Left lobe of liver (tissue), 2 donors: ENCODE results near the gene PPP1R18. TPM values are rescaled to one million over a fixed set of nuclear protein-coding genes. Genes with fewer than 3 reads are reported as not detected.
A peak's percentile ranks its signal among the peaks of the same experiment; 100 is the strongest.
"Not testable (repeated sequence)": the region's sequence is repeated elsewhere in the genome, so short reads cannot be mapped to it uniquely, and the experiment has no call there.

Source experiments
- ATAC-seq: fragments of 200-7000 bp; cut with Tn5 transposase; one replicate; pipeline ENCODE4 v1.9.1; 2020; ENCODE audit warnings: mild to moderate bottlenecking, moderate library complexity
- DNase-seq: peaks from one replicate; pipeline ENCODE4 v3.0.0-alpha.2; 2020; ENCODE audit warnings: low spot score
- total RNA-seq: library from RNA; stranded (reverse); gene quantifications from one replicate; pipeline ENCODE4 v1.2.1, GENCODE V29; 2021
- donor health status: DM: no; HTN: no; CAD: no; lungs with moderate emphysema.
- donor health status: DM: no; HTN: yes; CAD: no.

The PPP1R18 gene
- total RNA-seq, 1 donor from 2014 or later, result 10.6 TPM

DNA sequence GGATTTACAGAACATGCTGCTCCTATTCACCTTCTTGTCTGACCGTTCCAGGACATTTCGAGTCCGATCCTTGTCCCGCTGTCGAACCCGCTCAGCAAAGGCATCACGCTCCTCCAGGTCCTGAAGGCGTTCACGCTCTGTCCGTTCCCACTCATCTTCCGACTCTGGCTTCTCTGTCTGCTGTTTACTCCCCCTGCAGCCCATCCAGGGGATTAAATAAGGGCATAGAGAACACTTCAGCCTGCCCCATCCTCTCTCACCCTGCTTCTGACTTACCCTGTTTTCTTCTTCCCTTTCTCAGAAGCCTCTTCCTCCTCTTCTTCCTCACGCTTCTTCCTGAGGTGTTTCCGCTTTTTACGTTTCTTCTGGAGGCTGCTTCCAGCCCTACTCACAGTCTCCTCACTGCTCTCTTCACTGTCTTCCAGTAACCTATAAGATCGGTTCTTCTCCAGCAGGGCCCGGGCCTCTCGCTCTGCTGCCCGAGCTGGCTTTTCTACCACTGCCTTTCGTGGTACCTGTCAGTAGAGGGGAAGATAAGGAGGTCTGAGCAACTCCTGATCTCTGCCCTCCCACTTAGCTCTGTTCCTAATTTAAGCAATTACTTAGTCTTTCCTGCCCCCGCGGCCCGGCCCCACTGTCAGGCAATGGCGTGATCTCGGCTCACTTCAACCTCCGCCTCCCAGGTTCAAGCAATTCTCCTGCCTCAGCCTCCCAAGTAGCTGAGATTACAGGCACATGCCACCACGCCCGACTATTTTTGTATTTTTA, 15.5 kb downstream of the PPP1R18 start:
- DNase-seq (no peak), ATAC-seq (no peak)

DNA sequence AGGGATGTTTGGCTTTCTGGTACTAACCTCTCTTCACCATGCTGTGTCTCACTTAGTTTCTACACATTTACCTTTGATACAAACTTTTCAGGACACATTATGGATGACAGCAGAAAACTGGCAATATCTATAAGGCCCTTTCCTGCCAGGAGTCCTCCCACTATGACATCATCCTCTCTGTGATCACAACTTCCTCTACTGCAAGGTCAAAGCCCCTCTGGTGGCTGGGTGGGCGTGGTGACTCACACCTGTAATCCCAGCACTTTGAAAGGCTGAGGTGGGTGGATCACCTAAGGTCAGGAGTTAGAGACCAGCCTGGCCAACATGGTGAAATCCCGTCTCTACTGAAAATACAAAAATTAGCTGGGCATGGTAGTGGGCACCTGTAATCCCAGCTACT, 20.1 kb downstream of the PPP1R18 start:
- DNase-seq, ATAC-seq: not testable (repeated sequence)

DNA sequence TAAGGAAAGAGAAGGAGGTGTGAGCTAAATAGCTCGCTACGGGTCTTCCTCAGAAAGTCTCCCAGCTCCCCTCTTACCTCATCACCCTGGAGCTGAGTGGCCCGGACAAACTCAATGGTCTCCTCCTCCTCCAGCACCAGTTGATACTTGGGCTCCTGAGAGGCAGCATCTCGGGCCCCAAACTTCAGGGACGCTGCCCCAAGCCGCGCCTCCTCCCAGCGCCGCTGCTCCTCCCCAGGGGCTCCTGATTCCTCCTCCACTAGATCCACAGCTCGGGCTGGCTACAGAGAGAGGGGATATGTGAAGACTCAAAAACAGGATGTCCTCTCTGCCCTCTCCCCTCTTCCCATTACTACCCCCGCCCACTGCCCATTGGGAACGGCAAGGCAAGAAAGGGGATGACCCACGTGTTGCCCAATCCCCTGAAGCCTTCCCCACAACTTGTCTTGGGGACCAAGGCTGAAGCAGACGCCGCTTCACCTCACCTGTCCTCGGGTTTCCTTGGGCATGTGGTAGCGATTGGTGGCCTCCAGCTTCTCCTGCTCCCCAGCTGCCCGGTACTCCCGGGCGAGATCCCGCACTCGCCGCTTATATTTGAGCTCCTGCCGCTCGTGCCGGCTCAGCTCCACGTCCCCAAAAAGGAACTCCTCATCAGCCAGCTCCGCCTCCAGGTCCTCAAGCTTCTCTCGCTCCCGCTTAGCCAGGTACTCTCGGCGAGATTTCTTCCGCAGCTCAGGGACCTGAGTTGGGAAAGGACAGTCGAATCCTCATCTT, 21.3 kb downstream of the PPP1R18 start:
- ATAC-seq (no peak), DNase-seq (no peak)

DNA sequence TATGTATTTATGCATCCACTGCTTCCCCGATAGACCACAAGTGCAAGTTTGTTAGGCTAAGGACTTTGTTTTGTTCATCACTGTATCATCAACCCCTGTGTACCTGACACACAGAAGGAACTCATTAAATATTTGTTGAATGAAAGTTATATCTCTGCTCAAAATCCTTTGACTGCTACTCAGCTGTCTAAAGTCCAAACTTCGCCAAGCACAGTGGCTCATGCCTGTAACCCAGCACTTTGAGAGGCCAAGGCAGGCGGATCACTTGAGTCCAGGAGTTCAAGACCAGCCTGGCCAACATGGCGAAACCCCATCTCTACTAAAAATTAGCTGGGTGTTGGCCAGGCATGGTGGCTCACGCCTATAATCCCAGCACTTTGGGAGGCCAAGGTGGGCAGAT, 28.5 kb downstream of the PPP1R18 start:
- not testable (repeated sequence) for DNase-seq
- peak; percentile 49 for ATAC-seq

DNA sequence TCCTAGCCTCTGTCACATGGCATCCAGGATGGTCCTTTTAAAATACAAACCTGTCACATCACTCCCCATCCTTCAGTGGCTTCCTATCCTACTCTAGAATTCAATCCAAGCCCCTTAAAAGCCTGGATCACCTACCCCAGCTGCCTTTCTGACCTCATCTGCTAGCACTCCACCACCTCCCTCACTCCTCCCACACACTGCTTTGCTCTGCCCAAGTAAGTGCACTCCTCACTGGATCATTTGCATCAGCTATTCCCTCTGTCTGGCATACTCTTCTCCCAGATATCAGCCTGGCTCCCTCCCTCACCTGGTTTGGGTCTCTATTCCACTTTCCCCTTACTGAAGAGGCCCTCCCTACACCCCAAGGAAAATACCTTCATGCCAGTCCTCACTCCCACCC, 29.0 kb downstream of the PPP1R18 start:
- ATAC-seq, result no peak
- no peak for DNase-seq

DNA sequence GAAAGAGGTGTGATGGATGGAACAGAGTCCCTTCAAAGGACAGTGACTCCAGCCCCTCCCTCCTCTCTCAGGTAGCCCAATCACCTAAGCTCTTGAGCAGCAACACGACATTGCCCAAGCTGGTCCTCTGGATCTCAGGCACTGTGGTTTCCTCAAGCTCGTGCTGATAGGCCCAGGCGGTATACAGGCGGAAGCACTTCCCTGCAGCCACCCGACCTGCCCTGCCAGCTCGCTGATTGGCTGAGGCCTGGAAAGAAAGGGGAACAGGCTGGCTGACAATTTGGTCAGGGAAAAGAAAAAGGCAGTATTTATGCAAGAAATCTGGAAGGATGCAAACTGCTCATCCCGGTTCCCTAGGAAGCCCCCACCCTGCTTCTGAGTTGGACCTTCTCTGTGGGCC, 29.9 kb downstream of the PPP1R18 start:
- ATAC-seq, result peak; percentile 22
- no peak for DNase-seq

DNA sequence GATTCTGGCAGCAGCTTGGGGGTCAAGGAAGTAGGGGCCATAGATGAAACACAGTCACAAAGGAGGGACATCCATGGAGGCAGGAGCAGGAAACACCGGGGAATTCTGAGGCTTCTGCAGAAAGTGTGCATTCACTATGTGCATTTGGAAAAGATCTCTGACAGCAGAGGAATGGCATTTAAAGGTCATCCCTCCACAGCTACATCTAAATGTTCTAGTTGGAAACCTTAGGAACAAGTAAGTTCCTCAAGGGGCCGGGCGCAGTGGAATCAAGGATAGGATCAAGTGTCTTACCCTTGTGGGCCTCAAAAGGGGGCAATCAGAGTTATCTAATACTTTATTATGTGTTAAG, 30.7 kb downstream of the PPP1R18 start:
- DNase-seq (no peak), ATAC-seq (no peak)

DNA sequence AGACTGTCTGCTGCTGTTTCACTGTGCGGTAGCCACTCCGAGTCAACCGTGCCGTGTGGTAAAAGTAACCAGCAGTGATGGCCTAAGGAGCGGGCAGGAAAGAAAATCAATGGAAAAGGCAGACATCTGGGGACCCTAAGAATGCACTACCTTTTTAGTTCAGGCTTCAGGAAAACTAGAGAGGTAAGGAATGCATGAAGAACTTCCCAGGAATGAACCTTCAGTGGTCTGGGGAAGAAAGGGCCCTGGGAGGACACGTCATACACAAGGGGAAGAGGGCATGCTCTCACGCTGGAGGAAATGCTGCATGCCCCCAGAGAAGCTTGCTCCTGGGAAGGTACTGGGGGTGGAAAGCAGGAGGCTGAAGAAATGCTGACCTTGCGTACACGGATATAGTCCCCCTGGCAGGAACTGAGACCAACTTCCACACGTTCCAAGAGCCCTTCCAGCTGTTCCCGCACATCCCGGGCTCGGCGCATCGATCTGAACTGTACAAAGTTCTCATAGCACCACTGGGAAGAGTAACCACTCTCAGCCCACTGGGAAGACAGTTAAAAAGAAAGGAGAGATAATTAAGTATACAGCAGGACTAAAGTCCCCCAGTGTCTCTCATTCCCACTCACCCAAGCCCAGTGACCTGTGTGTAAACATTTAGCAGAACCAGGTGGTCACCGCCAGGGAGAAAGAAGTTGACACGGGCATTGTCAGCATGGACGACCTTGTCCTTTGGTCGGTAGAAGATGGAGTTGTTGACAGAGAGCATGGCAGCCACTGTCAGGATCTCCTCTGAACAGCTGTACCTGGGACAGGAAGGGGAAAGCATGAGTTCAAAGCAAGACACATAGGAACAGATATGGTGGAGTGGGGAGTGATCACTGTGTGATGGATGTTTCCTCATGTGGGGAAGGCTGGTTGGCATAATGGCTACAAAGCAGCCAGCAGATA, 31.4 kb downstream of the PPP1R18 start:
- DNase-seq, result no peak
- ATAC-seq, result peak; percentile 34

DNA sequence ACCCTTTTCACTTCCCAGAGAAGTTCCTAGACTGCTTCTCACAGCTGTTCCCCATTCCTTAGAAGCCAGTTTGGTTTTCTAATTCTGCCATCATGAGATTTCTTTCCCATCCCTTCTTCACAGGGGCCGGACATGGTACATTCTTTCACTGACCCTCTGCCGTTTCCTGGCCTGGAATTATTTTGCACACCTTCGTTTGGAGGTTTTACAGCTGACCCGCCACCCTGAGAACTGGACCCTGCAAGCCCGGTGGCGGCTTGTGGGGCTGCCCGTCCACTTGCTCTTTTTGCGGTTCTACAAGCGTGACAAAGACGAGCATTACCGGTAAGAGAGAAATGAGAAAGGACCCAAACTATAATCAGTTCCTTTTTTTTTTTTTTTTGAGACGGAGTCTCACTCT, 35.3 kb downstream of the PPP1R18 start:
- ATAC-seq, result no peak
- DNase-seq, result no peak

DNA sequence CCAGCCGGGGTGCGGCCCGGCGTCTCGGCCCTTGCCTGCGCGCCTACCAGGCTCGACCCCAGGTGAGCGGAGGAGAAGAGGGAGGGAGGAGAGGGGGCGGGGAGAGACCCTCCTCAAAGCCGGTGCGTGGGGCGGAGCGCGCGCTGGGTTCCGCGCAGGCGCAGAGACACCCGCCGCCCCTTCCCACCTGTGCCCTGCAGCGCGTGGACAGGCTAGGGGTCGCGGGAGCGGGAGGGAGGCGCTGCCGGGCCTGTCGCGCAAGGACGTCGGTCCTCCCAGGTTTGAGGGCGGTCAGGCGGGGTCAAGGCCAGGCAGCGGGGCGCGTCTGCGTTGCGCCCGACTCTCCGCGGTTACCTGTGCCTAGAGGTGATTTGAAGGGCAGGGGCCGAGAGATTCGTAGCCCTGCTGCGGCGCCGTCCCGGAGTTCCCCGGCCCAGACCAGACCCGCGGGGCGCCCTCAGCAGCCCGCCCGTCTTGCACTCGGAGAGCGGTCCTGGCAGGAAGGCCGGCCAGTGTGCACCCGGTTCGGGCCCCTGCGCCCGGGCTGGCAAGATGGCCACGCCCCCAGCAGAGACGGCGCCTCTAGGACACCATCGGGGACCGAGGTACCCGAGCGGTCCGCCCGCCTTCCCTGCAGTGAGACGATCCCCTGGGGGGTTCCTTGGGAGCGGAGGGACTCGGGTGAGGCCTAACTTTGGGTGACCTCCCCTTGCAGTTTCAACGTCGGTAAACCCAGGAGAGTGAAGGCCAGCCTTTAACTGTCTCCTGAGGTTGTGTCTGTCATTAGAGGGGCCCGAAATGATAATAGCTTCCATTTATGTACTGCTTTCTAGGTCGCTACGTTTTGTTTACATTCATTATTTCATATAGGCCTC, 39.0 kb downstream of the PPP1R18 start:
- ATAC-seq, result peak; percentile 81

DNA sequence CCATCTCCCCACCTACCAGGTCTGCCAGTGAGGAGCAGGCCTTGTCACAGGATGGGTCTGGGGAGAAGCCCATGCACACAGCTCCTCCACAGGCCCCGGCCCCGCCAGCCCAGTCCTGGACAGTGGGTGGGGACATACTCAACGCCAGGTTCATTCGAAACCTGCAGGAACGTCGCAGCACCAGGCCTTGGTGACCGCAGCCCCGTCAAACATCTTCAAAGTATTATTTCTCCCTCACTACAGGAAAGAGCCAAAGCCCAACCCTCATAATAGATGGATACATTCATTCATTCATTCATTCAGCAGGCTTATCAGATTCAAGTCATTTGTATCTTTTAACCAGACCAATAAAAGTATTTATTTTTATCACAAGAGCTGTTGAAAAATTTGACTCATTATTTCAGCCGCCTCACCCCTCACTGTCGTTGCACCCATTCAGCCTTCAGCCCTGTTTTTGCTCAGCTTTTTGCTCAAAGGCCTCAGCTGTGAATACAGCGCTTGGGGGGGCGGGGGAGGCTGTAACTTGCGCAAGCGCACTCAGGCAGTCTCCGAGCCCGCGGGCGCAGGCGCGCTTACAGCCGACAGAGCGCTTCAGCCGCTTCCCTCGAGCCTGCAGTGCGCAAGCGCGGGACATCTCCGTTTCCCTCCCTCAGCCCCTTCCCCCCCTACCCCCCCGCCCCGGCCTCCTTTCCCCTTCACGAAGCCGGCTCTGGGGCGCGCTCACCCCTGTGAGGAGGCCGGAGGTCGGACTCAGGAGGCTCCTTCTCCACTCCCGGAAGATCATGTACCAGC, 39.8 kb downstream of the PPP1R18 start, which contains the start of gene C6orf136:
TSS of gene C6orf136 (plus strand) at position 684 of the 792 bp plus-strand sequence. CDS start at position 783, 99 bp downstream.
- ATAC-seq (peak; percentile 86), DNase-seq (peak; percentile 94)

More for the DNA sequence above, 39.0 kb downstream of the PPP1R18 start:
- DNase-seq, result peak; percentile 83

DNA sequence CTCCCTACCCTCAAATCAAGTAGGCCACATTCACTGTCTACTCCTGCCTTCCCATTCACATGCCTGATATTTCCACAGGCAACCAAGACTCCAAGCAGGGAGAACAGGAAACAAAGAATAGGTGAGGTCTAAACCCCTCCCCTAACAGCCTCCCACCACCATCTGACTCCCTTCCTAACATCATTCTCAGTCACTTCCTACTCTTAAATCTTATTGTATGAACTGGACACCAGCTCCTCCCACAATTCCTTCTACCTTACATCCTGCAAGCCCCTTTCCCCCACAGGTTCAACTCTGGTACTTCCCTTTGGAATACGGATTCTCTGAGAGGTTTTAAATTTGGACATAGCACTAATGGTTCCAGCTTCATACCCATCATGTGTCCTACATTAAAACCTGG, 40.5 kb downstream of the PPP1R18 start:
- no peak for ATAC-seq
- DNase-seq, result no peak

DNA sequence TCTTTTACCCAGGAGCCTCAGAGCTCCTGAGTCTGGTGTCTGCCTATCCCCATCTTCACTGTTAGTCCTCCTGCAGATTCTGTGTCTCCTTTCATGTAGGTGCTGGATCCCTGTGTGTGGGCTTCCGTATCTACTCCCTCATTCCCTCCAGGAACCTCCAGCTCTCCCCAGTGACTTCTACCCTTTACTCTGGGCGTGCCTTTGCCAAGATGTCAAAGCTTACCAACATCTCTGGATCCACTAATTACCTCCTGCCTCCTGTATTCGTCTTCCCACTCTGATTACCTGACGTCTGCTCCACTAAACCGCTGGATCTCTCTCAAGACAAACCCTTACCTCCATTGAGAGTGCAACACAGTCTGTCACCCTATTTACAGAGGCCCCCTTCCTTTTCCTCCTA, 41.7 kb downstream of the PPP1R18 start:
- ATAC-seq (no peak), DNase-seq (no peak)

DNA sequence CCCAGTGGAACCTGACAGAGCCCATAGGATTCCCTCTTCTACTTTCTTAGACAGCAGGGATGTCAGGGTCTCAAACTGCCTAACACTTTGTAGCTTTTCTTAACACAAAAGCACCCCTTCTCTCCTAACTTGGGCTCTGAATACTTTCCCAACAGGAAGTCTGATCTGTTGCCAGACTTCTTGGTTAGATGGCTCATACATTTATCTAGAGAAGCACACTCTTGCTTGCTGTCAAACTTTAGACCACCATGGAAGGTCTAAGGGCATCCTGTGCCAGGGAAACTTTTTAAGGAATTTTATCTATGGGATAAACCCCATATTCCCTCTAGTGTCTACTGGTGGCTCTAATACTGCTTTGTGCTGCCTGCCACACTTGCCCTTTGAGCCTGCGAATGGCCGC, 42.8 kb downstream of the PPP1R18 start:
- DNase-seq (no peak), ATAC-seq (no peak)

DNA sequence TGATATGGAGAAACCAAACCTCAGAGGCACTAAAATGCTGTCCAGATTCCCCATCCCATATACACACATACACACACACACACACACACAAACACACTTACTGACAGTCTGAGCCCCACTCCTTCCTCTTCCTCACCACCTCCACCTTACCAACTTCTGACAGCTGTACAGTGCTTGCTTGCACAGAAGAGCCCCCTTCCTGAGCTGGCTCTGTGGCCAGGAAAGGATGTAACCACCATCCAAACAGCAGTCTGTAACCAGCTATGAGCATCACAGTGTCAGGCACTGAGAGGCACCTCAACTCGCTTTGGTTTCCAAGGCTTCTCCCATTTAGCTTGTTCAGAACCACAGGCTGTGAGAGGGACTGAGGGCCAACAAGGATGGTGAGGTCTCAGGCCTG, 45.4 kb downstream of the PPP1R18 start:
- DNase-seq (no peak), ATAC-seq (peak; percentile 5)

DNA sequence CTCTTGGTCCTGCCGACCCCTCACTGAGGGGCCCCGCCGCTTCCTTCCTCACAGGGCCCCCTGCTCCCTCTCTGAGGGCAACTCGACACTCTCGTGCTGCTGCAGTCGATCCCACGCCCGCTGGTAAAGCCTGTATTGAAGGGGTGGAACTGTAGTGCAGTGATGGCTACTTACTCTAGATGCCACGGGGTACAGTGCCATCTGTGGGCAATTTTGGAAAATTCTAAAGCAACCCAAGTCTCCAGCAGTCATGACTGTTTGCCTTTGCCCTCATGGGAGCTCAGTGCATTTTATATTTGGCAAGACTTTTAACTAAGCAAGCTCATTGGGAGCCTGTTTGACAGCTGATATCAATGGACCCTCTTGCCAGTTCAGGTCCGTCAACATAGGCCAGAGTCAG, 46.0 kb downstream of the PPP1R18 start:
- DNase-seq, result no peak
- ATAC-seq, result peak; percentile 92

DNA sequence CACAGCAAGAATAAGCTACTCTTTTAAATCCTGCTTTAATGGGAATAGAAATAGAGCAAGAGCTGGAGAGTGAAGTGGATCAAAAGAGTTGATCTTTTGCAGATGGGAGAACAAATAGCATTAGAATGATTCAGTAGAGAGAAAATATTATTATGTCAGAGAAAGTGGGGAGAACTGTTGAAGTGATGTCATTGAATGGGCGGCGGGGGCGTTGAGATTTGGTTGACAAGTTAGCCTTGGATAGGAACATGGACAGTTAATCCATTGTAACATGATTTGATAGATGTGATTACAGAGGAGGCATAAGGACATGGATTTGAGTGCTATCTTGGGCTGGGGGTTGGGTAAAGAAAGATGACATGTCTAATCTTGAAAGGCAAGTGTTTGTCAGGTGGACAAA, 50.6 kb downstream of the PPP1R18 start:
- DNase-seq, result no peak
- no peak for ATAC-seq

DNA sequence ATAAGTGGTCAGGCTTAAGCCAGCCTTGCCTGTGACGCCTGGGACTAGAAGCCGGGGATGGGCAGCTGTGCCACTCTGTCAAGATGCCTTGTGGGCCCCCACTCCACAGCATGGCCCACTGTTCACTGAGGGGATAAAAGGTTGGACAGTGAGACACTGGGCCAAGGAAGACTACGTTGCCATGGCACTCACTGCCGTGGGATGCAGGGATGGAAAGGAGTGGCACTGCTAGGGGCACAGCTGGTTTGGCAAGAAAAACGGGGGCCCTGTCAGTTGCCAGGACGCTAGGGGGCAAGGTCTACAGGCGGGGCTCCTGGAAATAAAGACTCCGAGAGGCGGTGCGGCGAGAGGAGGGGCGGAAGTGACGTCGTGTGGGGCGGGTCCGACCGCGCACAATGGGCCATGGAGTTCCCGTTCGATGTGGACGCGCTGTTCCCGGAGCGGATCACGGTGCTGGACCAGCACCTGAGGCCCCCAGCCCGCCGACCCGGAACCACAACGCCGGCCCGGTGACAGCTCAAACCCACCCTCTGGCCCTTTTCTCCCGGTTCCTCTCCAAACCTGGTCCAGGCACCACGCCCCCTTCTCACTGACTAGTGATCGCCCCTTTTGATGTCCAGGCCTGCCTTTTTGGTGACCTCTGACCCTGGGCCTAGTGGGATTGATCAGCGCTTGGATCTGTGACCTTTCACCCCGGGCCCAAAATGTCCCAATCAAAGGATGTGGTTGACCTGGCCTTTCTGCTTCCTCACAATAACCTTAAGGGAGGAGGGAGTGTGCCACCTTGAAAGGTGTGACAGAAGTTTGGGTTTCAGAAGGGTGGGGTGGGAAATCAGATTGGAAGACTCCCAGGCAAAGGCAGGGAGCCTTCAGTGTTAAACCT, 59.7 kb downstream of the PPP1R18 start, which contains the start of gene ATAT1:
TSS of gene ATAT1 (plus strand) at position 391 of the 883 bp plus-strand sequence.
- ATAC-seq, result peak; percentile 97
- DNase-seq, result peak; percentile 90
